NCI-H748 (cell line): ENCODE results near the gene TBC1D22A.

ENCODE experiments used
- DNase-seq: peaks from one replicate; lab custom pipeline; 2025; ENCODE audit not compliant: unreplicated experiment; lab: John Stamatoyannopoulos, UW

The TBC1D22A gene

DNA sequence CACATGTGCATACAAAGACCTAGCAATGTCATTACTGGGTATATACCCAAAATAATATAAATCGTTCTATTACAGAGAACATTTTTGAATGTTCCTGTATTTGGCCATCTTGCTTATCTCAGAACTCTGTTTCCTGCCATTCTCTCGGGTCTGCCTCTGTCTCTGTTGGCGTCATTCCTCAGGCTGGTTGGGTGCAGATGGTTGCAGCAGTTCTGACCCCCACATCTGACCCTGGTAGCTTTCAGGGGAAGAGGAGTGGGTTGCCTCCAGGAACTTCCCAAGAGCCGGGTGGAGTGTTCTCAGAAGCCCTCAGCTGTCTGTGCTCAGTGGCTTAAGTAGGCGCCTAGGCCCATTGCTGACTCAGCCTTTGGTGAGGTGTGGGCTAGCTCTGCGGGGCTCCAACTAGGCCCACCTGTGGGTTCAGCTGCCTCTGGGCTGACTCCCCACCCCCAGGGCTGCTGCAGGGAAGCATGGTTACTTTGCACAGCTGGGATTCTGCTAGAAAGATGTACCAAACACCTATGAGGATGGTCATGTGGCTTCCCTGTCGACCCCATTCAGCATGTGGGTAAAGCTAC, 114.0 kb downstream of the TBC1D22A start:
- DNase-seq = no peak

DNA sequence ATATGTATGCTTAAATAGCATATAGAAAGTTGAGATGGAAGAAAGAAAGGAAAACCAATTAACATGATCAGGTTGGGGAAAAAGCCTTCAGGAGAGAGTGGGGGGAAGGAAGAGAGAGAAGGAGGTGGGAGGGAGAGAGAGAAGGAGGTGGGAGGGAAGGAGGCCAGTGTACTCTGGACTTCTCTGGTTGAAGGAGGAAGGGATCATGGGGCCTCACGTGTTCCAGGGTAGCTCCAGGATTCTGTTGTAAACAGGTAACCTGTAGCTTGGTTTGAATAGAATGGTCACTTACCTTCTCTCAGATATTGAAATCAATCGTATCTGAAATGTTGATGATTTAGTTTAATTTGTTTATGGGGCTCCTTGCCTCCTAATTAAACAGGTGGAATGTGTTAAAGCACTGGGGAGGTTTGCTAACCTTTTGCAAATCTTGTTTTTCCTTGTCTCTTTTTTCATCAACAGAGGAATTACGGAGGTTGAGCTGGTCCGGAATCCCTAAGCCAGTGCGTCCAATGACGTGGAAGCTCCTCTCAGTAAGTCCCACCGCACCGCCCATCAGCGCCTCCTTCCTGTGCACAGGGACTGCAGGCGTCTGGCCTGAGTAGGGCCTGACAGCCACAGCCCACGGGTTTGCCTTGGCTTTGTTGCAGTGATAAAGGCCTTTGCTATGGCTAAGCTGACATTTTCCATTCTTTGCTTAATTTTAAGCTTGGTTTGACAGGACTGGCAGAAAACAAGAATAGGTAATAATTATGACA, 115.9 kb downstream of the TBC1D22A start:
- DNase-seq = no peak

DNA sequence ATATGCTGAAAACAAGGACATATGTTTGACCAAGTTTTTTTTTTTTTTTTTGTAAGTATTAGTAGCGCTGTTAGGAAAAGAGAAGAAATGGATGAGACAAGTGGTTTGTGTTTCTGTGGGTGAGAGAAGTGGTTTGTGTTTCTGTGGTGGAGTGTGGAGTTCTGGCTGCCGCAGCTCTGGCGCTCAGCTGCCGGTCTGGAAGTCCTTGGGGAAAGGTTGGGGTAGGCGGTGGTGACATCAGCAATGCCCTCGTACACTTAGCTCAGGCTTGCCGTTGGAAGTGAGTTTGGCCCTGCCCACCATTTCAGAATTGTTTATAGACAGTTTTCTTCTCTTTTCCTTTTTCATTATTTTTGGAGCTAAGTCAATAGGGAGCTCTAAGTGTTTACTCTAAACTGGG, 116.6 kb downstream of the TBC1D22A start:
- DNase-seq = no peak

DNA sequence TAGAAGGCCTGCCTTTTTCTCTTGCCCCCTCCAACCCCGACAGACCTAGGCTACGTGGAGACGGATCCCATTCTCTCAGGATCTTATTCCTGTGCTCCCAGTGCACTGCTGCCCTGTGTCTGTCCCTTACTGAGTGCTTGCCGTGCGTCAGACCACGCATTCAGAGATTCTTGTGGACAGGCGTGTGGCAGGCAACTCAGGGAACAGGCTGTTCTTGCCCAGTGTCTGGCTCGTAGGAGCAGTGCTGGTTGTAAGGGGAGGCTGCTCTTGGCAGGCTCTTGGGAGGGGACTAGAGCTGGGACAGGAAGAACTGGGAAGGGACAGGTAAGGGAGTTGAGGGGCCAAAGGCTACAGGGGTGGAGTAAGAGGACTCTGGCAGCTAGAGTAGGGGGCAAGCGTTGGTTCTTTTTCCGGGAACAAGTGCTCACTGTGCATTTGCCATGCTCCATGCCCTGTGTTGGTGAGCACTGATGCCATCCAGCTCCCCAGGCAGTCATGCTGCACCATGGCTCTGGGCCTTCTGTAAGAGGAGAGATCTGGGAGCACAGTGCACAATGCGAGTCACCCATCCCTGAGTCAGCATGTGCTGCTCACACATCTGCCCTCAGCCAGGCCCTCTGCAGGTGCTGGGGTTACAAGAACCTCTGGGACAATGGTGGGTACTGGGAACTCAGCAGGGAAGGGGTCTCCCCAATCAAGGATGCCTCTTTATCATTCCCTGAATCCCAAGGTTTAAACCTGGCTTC, 119.1 kb downstream of the TBC1D22A start:
- no peak for DNase-seq

DNA sequence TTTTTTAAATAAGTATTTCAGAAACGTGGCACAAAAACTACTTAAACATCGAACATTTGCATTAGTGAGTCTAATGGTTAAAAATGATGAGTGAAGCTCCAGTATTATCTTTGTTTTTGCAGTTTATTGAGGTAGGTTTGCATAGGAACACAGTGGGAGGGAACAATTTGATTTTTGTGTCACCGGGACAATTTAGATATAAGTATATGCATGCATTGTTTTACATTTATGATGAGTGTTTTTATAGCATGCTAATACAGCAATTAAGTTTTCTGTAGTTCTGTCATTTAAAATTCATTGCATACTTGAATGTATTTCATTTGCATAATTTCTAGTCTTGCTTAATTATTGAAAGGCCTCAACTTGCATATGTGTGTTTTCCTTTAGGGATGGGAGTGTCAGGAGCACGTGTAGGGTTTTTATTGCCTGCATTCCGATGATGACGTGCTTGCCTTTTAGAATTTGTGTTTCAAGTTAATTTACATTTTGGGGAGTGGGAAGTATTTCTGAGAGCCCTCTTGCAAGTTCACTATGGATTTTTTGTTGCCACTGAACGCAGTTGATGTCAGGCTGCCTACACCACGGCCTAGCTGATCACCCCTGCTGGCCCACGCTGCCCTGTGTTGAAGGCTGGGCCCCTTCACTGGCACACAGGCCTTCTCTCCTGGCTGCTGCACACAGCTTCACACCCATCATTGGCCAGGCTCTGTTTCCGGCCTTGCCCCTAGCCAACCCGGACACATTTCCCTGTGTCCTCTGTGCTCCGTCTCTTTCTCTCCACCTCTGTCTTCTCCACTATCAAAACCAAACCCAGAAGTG, 120.9 kb downstream of the TBC1D22A start:
- DNase-seq = no peak

DNA sequence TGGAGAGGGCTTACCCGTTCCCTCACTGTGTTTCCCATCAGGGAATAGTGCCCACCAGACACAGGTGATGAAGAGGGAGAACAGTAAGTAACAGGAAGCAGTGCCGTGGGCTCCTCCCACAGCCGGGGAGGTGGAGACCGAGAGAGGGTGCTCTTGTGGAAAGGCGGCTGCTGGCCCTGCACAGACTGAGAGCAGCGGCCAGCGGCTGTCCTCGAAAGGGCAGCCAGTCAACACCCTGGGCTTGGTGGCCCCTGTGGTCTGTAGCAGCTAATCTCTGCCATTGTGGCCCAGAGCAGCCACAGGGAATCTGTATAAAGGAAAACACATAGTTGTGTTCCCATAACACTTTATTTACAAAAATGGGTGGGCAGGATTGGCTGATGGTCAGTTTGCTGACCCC, 121.9 kb downstream of the TBC1D22A start:
- no peak for DNase-seq

DNA sequence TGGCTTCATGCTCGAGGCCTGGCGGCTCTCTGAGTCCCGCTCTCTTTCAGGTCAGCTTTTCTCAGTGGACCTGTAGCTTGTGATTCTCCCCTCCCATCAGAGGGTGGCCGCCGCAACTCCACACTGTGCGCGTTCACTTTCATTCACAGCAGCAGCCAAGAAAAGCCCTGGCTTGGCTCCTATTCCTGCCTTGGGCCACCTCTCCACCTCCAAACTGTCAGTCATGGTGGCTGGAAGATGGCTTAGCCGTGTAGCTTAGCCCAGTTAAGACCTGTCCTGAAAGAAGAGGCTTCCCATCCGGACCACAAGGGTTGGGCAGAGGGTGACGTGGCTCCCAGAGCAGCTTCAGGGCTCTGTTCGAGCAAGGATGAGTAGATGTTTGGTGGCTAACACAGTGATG, 125.5 kb downstream of the TBC1D22A start:
- no peak for DNase-seq

DNA sequence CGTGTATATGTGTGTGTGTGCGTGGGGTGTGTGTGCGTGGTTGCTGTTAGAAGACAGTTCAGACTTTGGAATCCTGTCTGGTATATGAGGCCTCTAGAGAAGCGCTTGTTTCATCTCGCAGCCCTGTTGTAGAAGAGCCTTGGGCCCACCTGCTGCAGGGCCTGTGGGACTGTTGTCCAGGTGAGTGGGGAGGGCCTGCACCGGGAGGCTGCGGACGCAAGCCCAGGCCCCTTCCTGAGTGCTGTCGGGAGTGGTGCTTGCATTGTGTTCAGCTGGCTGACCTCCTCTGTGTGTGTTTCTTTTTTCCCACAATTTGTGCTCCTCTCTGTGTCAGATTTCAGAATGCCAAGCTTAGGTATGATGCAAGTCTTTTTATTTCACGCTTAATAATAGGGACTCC, 128.4 kb downstream of the TBC1D22A start:
- DNase-seq = no peak

DNA sequence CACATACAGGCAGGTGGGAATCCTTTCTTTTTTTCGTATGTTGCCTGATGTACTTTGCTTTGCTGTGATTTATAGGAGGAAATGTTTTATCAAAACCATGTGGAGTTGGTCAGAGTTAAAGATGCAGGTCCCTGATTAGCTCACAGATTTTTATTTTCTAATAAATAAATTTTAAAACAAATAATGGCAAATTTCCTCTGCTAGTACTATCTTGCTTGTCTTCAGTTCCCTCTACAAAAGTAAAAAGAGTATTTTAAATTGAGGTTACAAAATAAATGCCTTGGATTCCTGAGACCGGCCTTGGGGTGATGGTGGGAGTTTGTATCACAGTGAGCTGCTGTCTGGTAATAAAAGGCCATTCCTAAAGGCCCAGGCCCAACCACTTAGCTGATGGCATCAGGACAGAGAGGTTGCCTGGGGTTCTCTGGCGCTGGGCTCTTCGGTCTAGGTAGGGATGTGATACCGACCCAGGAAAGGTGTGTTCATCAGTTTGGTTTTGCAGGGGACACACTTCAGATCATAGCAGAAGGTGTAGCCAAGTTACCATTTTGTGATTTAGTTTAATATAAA, 129.0 kb downstream of the TBC1D22A start:
- DNase-seq = no peak

DNA sequence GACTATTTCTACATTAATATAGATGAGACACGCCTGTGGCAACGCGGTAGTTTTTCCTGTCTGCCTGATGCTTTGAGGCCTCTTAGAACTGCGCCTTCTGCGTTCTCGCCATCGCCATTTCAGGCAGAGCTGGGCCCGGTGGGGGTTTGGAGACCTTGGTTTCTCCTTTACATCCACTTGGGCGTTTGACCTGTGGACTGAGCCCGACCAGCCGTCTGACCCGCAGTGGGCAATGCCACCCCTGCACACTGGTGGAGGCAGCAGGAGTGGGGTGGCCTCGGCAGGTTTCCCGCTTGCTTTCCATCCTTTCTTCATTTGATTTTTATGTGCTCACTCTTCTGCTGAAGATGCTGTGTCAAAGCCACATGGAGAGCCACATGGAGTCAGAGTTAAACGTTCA, 130.4 kb downstream of the TBC1D22A start:
- DNase-seq = no peak

DNA sequence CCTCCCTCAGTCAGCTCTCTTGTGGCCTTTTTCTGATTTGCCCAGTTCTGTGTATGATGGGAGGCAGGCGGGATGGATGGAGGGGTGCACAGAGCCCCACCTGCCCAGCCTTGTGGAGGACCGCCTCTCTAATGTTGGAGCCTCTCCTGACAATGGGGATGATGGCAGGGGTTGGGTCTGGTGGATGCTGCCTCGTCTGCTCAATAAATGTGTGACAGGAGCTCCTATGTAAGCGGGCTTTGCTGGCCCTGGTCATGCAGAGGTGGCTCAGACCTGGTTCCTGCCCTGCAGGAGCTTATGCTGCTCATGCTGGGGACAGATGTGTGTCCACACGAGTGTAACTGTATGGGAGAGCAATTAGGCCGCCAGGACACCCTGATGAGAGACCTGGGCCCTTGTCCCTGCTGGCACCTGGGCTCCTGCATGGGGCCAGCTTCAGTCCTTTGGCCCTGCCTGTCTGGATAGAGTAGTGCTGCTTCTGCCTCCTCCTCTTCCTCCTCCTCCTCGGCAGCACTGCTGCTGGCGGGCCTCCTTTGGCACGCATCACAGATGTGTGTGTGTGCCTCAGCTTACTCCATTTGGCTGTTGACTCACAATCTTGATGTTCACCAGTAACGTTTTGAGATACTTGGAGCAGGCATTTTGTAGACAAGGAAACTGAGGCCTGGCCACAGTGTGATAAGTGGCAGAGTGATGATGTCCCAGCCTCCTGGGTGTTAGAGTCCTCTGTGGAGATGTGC, 131.0 kb downstream of the TBC1D22A start:
- no peak for DNase-seq

DNA sequence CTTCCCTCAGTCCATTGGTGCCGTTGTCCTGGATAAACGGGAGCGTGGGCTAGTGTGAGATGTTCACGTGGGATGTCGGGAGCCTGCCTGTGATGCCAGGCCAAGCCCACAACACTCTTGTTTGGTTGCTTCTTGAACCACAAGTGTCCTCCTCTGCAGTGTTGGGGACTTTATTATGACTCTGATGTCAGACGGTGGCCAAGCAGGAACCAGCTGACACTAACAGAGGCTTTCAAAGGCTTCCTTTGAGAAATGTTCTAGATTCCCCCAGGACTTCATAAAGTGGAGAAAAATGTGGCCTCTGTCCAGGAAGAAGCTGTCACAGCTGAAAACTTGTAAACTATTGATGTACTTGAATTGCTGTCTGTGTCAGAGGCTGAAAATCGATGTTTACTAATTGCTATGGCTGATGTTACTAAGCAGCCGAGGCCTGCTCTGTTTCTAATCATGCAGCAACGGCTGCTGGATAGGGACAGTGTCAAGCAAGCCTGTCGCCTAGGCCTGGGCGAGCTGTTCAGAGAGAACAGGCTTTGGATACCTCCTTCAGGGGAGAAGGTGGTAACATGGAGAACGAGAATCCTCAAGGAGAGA, 131.7 kb downstream of the TBC1D22A start:
- no peak for DNase-seq

DNA sequence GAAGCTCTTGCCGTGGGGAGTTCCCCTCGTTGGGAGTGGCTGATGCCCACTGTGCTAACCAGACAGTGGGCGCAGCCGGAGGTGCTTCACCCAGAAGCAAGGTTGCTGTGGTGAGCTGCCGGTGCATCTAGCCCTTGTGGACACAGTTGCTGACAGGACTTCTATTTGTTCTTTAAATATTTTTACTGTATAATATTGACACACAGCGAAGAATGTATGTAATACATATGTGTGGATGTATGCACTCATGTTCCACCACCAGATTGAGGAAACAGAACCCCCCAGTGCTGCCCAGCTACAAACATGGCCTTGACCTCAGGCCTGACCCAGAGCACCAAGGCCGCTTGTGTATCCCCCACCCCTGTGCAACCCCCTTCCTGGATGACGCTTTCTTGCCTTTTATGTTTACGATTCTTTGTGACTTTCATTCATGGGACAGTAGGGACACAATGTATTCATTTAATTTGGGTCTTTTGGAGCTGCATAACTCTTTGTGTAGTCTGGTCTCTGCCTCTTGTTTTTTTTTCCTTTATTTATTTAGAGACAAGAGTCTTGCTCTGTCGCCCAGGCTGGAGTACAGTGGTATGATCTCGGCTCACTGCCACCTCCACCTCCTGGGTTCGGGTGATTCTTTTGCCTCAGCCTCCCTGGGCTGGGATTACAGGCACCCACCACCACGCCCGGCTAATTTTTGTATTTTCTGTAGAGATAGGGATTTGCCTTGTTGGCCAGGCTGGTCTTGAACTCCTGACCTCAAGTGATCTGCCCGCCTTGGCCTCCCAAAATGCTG, 132.6 kb downstream of the TBC1D22A start:
- DNase-seq = no peak

DNA sequence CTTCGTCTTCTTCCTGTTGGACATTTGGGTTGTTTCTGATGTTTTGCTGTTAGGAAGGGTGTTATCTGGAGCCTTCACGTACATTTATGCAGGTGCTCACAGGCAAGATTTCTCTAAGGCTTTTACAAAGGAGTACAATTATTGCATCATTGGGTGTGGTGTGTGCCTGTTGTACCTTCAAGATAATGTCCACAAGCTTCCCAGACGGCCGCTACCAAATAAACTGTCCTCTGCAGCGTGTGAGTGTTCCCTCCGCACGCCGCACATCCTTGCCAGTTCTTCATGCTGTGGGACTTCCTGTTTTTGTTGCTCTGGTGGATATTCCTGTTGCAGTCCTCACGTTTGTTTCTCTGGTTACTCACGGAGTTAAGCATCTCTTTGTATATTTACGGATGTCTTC, 133.3 kb downstream of the TBC1D22A start:
- DNase-seq = no peak

DNA sequence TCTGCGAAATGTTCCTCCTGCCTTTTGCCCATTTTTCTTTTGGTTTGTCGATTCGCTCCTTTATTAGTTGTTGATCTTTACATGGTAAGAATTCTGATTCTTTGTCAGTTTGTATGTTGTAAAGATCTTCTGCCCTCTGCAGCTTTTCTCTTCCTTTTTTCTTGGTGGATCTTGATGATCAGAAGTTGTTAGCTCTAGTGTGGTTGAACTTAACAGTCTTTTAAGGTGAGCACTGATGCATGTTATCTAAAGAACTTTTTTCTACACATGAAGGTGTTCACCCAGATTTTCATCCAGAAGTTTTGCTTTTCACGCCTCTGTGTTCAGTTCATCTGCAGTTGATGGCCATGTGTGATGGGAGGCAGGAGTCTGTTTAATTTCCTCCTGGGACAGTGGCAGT, 133.7 kb downstream of the TBC1D22A start:
- DNase-seq = no peak

DNA sequence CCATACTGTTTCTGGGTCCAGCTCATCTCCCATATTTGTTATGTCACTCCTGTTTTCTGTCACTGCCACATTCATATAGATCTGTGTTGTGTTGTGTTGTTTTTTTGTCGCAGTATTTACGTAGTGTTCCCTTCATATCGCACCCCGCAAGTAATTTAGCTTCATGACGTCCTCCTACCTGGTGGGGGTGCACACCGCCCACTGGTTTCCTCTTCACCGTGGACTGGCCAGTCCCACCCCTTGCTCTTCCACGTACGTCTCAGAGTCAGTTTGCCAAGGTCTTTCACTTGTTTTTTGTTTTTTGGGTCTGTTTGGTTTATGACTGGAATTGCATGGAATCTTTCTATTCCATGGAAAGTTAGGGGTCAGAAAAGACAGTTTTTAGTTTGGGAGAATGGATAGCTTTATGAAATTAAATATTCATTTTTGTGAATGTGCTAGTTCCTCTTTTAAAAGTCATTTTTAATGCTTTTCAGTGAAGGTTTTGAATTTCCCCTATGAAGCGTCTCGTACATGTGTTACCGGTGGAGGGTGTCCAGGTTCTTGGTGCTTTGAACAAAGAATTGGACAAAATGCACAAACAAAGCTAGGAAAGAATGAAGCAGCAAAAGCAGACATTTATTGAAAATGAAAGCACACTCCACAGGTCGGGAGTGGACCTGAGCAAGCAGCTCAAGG, 134.3 kb downstream of the TBC1D22A start:
- no peak for DNase-seq

DNA sequence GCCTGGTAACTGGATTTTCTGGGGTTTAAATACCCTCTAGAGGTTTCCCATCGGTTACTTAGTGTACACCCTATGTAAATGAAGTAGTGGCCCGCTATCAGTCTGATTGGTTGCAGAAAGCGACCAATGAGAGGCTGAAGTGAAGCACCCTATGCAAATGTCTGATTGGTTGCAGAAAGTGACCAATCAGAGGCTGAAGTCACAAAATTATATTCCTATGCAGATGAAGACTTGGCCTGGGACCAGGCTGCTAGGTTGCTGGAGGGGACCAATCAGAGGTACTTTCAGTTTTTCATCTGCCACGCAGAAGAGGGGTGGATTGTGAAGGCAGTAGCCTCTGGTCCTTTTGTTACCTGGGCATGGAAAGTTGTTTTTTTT, 134.8 kb downstream of the TBC1D22A start:
- DNase-seq = no peak

DNA sequence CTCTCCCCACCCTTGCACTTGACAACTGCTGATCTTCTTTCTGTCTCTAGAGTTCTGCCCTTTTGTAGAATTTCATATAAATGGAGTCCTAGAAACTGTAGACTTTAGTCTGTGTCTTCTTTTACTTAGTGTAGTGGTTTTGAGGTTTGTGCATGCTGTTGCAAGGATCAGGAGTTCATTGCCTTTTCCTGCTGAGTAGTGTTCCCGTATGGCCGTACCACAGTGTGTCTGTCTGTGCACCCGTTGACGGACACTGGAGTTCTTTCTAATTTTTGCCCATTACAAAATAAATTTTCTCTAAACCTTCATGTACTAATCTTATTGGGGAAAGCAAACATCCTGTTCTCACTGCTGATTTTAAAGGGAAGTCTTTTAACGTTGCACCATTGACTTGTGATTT, 138.1 kb downstream of the TBC1D22A start:
- no peak for DNase-seq

DNA sequence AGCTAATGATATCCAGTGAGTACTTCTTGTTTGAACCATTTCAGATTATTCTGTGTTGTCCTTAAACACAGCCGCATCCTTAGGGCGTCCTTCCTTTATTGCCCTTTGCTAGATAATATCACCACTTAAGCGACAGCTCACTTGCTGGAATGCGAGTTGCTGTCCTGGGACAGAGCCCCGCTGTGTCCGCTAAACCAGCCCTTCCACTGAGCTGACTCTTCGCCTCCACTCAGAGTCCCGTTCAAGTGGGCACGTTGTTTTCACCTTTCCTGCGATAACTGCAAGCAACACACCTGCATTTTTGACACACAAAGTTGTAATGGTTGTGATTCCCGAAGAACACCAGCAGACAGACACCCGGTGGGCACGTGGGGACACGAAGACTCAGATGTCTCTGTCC, 140.0 kb downstream of the TBC1D22A start:
- DNase-seq = no peak
